ENCODE data around the gene CD164.

Gene CD164

GRCh38 chr6:109381747-109382575, at the start of gene CD164:
TSS of gene CD164 (minus strand) at chr6:109382467. CDS start at chr6:109382378, 89 bp downstream.
- peak within 1 kb of the TSS; percentile 64 for H3K4me3 ChIP-seq (ENCODE audit: low read length)
- TF ChIP-seq CTCF (conservative IDR thresholded peaks at IDR 0.05; ENCODE audit: low read depth, low read length): no peak
- peak; percentile 84 for DNase-seq (ENCODE audit: low read depth)

- DNase-seq (ENCODE audit: low read depth): no peak
- TF ChIP-seq CTCF (conservative IDR thresholded peaks at IDR 0.05; ENCODE audit: low read depth, low read length): no peak
- H3K4me3 ChIP-seq (ENCODE audit: low read length): no peak overlapping the region
Measured at GRCh38 chr6:109429496-109429895, 47.2 kb upstream of the CD164 start.

- no peak overlapping the region for H3K4me3 ChIP-seq (ENCODE audit: low read length)
- no peak for DNase-seq (ENCODE audit: low read depth)
- no peak for TF ChIP-seq CTCF (conservative IDR thresholded peaks at IDR 0.05; ENCODE audit: low read depth, low read length)
Measured at GRCh38 chr6:109428889-109429477, 46.7 kb upstream of the CD164 start.

- DNase-seq (ENCODE audit: low read depth): no peak
- no peak overlapping the region for H3K4me3 ChIP-seq (ENCODE audit: low read length)
- no peak for TF ChIP-seq CTCF (conservative IDR thresholded peaks at IDR 0.05; ENCODE audit: low read depth, low read length)
Measured at GRCh38 chr6:109424946-109425345, 42.7 kb upstream of the CD164 start.

GRCh38 chr6:109421184-109421583, 38.9 kb upstream of the CD164 start:
- no peak overlapping the region for H3K4me3 ChIP-seq (ENCODE audit: low read length)
- DNase-seq (ENCODE audit: low read depth): no peak
- TF ChIP-seq CTCF (conservative IDR thresholded peaks at IDR 0.05; ENCODE audit: low read depth, low read length): no peak

GRCh38 chr6:109420751-109421150, 38.5 kb upstream of the CD164 start:
- no peak for DNase-seq (ENCODE audit: low read depth)
- no peak for TF ChIP-seq CTCF (conservative IDR thresholded peaks at IDR 0.05; ENCODE audit: low read depth, low read length)
- H3K4me3 ChIP-seq (ENCODE audit: low read length): no peak overlapping the region

- H3K4me3 ChIP-seq (ENCODE audit: low read length): no peak overlapping the region
- no peak for DNase-seq (ENCODE audit: low read depth)
- TF ChIP-seq CTCF (conservative IDR thresholded peaks at IDR 0.05; ENCODE audit: low read depth, low read length): no peak
Measured at GRCh38 chr6:109417646-109418045, 35.4 kb upstream of the CD164 start.

Measured in retinal pigment epithelial cell (primary cell).